Cortex of kidney (tissue), 1 donor: ENCODE results near the gene OXCT1.
"Not testable (repeated sequence)": the region's sequence is repeated elsewhere in the genome, so short reads cannot be mapped to it uniquely, and the experiment has no call there.

ENCODE experiments used
- DNase-seq: peaks from one replicate; lab custom pipeline; 2025; lab: John Stamatoyannopoulos, UW

The OXCT1 gene

GRCh38 chr5:41721516-41721915 is 148.7 kb downstream of the OXCT1 start:
- DNase-seq = no peak

GRCh38 chr5:41716382-41716781 is 153.8 kb downstream of the OXCT1 start:
- DNase-seq = no peak

- not testable (repeated sequence) for DNase-seq
Observed at GRCh38 chr5:41714446-41714845, 155.8 kb downstream of the OXCT1 start.

GRCh38 chr5:41708604-41708940 is 161.7 kb downstream of the OXCT1 start:
- no peak for DNase-seq

- no peak for DNase-seq
Observed at GRCh38 chr5:41707853-41708603, 162.2 kb downstream of the OXCT1 start.

- DNase-seq = no peak
Observed at GRCh38 chr5:41695920-41696582, 174.2 kb downstream of the OXCT1 start.

GRCh38 chr5:41686767-41687166 is 183.5 kb downstream of the OXCT1 start:
- no peak for DNase-seq

GRCh38 chr5:41686191-41686590 is 184.0 kb downstream of the OXCT1 start:
- no peak for DNase-seq

GRCh38 chr5:41683181-41683580 is 187.0 kb downstream of the OXCT1 start:
- no peak for DNase-seq

- no peak for DNase-seq
Observed at GRCh38 chr5:41682641-41683040, 187.6 kb downstream of the OXCT1 start.

- DNase-seq = no peak
Observed at GRCh38 chr5:41681840-41682239, 188.4 kb downstream of the OXCT1 start.
